ENCODE measurements around the gene B4GALT1.

GRCh38 chr9:33116860-33117259 is 50.3 kb downstream of the B4GALT1 start:
- TF ChIP-seq POLR2A (IDR thresholded peaks at IDR 0.05; ENCODE audit: low read length) (no peak), GATA1 (IDR thresholded peaks at IDR 0.05; ENCODE audit: low read depth, low read length) (no peak)
